ENCODE data around the gene MBOAT1.

MBOAT1 gene

GRCh38 chr6:20162515-20162914, 49.8 kb downstream of the MBOAT1 start:
- Histone ChIP-seq H3K9ac (ENCODE audit: low read depth in 1 of 2, low read length in 2 of 2) (no peak overlapping the region), H3K36me3 (ENCODE audit: control insufficient read depth in 1 of 2, insufficient read depth in 2 of 2, low read length in 2 of 2) (peaks cover 0 to 5% of the 10 kb centered on the region in 2 donors), H3K4me3 (ENCODE audit: low read depth in 1 of 2, low read length in 2 of 2) (no peak overlapping the region), H3K4me1 (ENCODE audit: control insufficient read depth in 1 of 2, insufficient read depth in 2 of 2, low read length in 2 of 2) (no peaks in the 10 kb centered on the region), H3K9me3 (ENCODE audit: control insufficient read depth in 1 of 2, low read length in 2 of 2) (no peaks in the 10 kb centered on the region), H3K27ac (ENCODE audit: low read depth, low read length) (no peak overlapping the region), H3K27me3 (ENCODE audit: control insufficient read depth in 1 of 2, insufficient read depth in 2 of 2, low read length in 2 of 2) (no peaks in the 10 kb centered on the region)

GRCh38 chr6:20160541-20161283, 51.6 kb downstream of the MBOAT1 start:
- no peak overlapping the region for H3K9ac ChIP-seq (ENCODE audit: low read depth in 1 of 2, low read length in 2 of 2)
- H3K27me3 ChIP-seq (ENCODE audit: control insufficient read depth in 1 of 2, insufficient read depth in 2 of 2, low read length in 2 of 2) = no peaks in the 10 kb centered on the region
- no peaks in the 10 kb centered on the region for H3K36me3 ChIP-seq (ENCODE audit: control insufficient read depth in 1 of 2, insufficient read depth in 2 of 2, low read length in 2 of 2)
- H3K4me3 ChIP-seq (ENCODE audit: low read depth in 1 of 2, low read length in 2 of 2) = no peak overlapping the region
- no peaks in the 10 kb centered on the region for H3K9me3 ChIP-seq (ENCODE audit: control insufficient read depth in 1 of 2, low read length in 2 of 2)
- H3K27ac ChIP-seq (ENCODE audit: low read depth, low read length) = no peak overlapping the region
- no peaks in the 10 kb centered on the region for H3K4me1 ChIP-seq (ENCODE audit: control insufficient read depth in 1 of 2, insufficient read depth in 2 of 2, low read length in 2 of 2)

DNA sequence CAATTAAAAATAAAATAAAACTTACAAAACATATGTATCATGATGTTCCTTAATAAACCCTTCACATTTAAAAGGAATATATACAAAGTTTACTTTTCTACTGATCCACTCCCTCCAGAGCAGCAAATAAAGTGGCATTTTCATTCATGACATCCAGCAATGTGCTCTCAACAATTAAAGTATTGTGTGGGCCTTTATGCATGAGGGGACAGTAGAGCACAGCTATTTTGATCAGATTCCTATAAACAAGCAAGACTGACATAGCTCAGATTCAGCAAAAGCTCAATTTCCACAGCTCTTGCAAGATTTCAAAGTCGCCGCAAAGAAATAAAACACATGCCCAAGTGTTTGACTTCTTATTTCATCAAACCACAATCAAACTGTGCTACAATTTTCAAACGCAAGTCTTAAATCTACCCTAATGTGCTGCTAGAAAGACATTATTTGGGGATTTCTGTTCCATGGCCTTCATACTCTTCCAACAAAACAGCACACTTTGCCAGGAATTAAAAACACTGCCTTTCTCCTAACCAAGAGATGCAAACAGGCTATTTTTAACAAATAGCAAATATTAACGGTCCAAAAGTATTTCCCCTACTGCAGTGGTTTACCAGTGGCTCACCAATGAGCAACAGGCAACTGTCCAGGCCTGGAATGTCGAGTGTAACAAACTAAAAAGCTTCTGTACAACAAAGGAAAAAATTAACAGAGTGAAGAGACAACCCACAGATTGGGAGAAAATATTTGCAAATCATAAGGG, 52.3 kb downstream of the MBOAT1 start:
- no peak overlapping the region for H3K27ac ChIP-seq (ENCODE audit: low read depth, low read length)
- H3K4me1 ChIP-seq (ENCODE audit: control insufficient read depth in 1 of 2, insufficient read depth in 2 of 2, low read length in 2 of 2) = peaks cover 0 to 2% of the 10 kb centered on the region in 2 donors
- H3K27me3 ChIP-seq (ENCODE audit: control insufficient read depth in 1 of 2, insufficient read depth in 2 of 2, low read length in 2 of 2) = no peaks in the 10 kb centered on the region
- H3K9ac ChIP-seq (ENCODE audit: low read depth in 1 of 2, low read length in 2 of 2) = no peak overlapping the region
- H3K9me3 ChIP-seq (ENCODE audit: control insufficient read depth in 1 of 2, low read length in 2 of 2) = no peaks in the 10 kb centered on the region
- no peak overlapping the region for H3K4me3 ChIP-seq (ENCODE audit: low read depth in 1 of 2, low read length in 2 of 2)
- no peaks in the 10 kb centered on the region for H3K36me3 ChIP-seq (ENCODE audit: control insufficient read depth in 1 of 2, insufficient read depth in 2 of 2, low read length in 2 of 2)

DNA sequence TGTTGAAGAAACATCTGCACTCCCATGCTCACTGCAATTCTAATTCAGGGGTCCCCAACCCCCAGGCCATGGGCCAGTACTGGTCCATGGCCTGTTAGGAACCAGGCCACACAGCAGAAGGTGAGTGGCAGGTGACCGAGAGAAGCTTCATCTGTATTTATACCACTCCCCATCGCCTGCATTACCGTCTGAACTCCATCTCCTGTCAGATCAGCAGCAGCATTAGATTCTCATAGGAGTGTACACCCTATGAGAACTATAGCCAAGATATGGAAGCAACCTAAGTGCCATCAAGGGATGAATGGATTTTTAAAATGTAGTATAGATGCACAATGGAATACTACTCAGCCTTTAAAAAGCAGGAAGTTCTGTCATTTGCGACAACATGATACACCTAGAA, 53.2 kb downstream of the MBOAT1 start:
- no peak overlapping the region for H3K27ac ChIP-seq (ENCODE audit: low read depth, low read length)
- no peaks in the 10 kb centered on the region for H3K36me3 ChIP-seq (ENCODE audit: control insufficient read depth in 1 of 2, insufficient read depth in 2 of 2, low read length in 2 of 2)
- no peaks in the 10 kb centered on the region for H3K9me3 ChIP-seq (ENCODE audit: control insufficient read depth in 1 of 2, low read length in 2 of 2)
- no peaks in the 10 kb centered on the region for H3K27me3 ChIP-seq (ENCODE audit: control insufficient read depth in 1 of 2, insufficient read depth in 2 of 2, low read length in 2 of 2)
- H3K4me1 ChIP-seq (ENCODE audit: control insufficient read depth in 1 of 2, insufficient read depth in 2 of 2, low read length in 2 of 2) = peaks cover 0 to 5% of the 10 kb centered on the region in 2 donors
- no peak overlapping the region for H3K9ac ChIP-seq (ENCODE audit: low read depth in 1 of 2, low read length in 2 of 2)
- no peak overlapping the region for H3K4me3 ChIP-seq (ENCODE audit: low read depth in 1 of 2, low read length in 2 of 2)

GRCh38 chr6:20158676-20159075, 53.6 kb downstream of the MBOAT1 start:
- Histone ChIP-seq H3K4me3 (ENCODE audit: low read depth in 1 of 2, low read length in 2 of 2) (no peak overlapping the region), H3K9me3 (ENCODE audit: control insufficient read depth in 1 of 2, low read length in 2 of 2) (no peaks in the 10 kb centered on the region), H3K36me3 (ENCODE audit: control insufficient read depth in 1 of 2, insufficient read depth in 2 of 2, low read length in 2 of 2) (no peaks in the 10 kb centered on the region), H3K27me3 (ENCODE audit: control insufficient read depth in 1 of 2, insufficient read depth in 2 of 2, low read length in 2 of 2) (no peaks in the 10 kb centered on the region), H3K9ac (ENCODE audit: low read depth in 1 of 2, low read length in 2 of 2) (no peak overlapping the region), H3K27ac (ENCODE audit: low read depth, low read length) (no peak overlapping the region), H3K4me1 (ENCODE audit: control insufficient read depth in 1 of 2, insufficient read depth in 2 of 2, low read length in 2 of 2) (peaks cover 0 to 5% of the 10 kb centered on the region in 2 donors)

DNA sequence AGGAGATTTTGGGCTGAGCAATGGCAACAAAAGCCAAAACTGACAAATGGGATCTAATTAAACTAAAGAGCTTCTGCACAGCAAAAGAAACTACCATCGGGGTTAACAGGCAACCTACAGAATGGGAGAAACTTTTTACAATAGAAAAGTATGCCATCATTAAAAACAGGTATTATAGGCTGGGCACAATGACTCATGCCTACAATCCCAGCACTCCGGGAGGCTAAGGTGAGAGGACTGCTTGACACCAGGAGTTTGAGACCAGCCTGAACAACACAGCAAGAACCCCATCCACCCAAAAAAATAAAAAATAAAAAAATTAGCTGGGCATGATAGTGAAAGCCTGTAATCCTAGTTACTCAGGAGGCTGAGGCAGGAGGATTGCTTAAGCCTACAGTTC, 55.4 kb downstream of the MBOAT1 start:
- Histone ChIP-seq H3K27me3 (ENCODE audit: control insufficient read depth in 1 of 2, insufficient read depth in 2 of 2, low read length in 2 of 2) (no peaks in the 10 kb centered on the region), H3K4me1 (ENCODE audit: control insufficient read depth in 1 of 2, insufficient read depth in 2 of 2, low read length in 2 of 2) (peaks cover 0 to 5% of the 10 kb centered on the region in 2 donors), H3K9me3 (ENCODE audit: control insufficient read depth in 1 of 2, low read length in 2 of 2) (no peaks in the 10 kb centered on the region)

GRCh38 chr6:20154753-20155152, 57.5 kb downstream of the MBOAT1 start:
- H3K4me1 ChIP-seq (ENCODE audit: control insufficient read depth in 1 of 2, insufficient read depth in 2 of 2, low read length in 2 of 2) = peaks cover 0 to 5% of the 10 kb centered on the region in 2 donors
- no peak overlapping the region for H3K9ac ChIP-seq (ENCODE audit: low read depth in 1 of 2, low read length in 2 of 2)
- no peak overlapping the region for H3K27ac ChIP-seq (ENCODE audit: low read depth, low read length)
- H3K27me3 ChIP-seq (ENCODE audit: control insufficient read depth in 1 of 2, insufficient read depth in 2 of 2, low read length in 2 of 2) = no peaks in the 10 kb centered on the region
- peaks cover 3 to 5% of the 10 kb centered on the region in 2 donors for H3K36me3 ChIP-seq (ENCODE audit: control insufficient read depth in 1 of 2, insufficient read depth in 2 of 2, low read length in 2 of 2)
- no peak overlapping the region for H3K4me3 ChIP-seq (ENCODE audit: low read depth in 1 of 2, low read length in 2 of 2)
- no peaks in the 10 kb centered on the region for H3K9me3 ChIP-seq (ENCODE audit: control insufficient read depth in 1 of 2, low read length in 2 of 2)

More for the DNA sequence above, 55.4 kb downstream of the MBOAT1 start:
- Histone ChIP-seq H3K27ac (ENCODE audit: low read depth, low read length) (no peak overlapping the region), H3K4me3 (ENCODE audit: low read depth in 1 of 2, low read length in 2 of 2) (no peak overlapping the region), H3K36me3 (ENCODE audit: control insufficient read depth in 1 of 2, insufficient read depth in 2 of 2, low read length in 2 of 2) (no peaks in the 10 kb centered on the region), H3K9ac (ENCODE audit: low read depth in 1 of 2, low read length in 2 of 2) (no peak overlapping the region)

GRCh38 chr6:20153194-20153593, 59.1 kb downstream of the MBOAT1 start:
- H3K9me3 ChIP-seq (ENCODE audit: control insufficient read depth in 1 of 2, low read length in 2 of 2) = no peaks in the 10 kb centered on the region
- no peak overlapping the region for H3K9ac ChIP-seq (ENCODE audit: low read depth in 1 of 2, low read length in 2 of 2)
- H3K4me1 ChIP-seq (ENCODE audit: control insufficient read depth in 1 of 2, insufficient read depth in 2 of 2, low read length in 2 of 2) = peaks cover 0 to 5% of the 10 kb centered on the region in 2 donors
- H3K36me3 ChIP-seq (ENCODE audit: control insufficient read depth in 1 of 2, insufficient read depth in 2 of 2, low read length in 2 of 2) = peaks cover 3 to 5% of the 10 kb centered on the region in 2 donors
- no peak overlapping the region for H3K4me3 ChIP-seq (ENCODE audit: low read depth in 1 of 2, low read length in 2 of 2)
- no peaks in the 10 kb centered on the region for H3K27me3 ChIP-seq (ENCODE audit: control insufficient read depth in 1 of 2, insufficient read depth in 2 of 2, low read length in 2 of 2)
- H3K27ac ChIP-seq (ENCODE audit: low read depth, low read length) = no peak overlapping the region

DNA sequence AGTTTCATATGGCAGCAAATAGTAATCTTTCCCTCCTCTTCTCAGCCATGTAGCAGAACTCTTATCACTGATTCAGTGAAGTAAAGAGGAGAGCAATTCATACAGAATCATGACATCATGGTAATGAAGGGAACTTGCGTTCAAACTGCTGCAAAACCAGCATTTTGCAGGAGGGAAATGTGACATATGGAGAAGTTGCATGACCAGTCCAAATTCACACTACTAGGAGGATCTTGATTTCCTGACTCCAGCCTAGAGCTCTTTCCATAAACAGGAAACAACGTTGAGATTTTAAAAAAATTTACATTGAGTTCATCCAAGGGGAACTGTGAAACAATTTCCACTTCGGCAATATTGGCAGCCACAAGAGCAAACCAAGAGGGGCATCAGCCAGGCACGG, 63.8 kb downstream of the MBOAT1 start:
- no peak overlapping the region for H3K27ac ChIP-seq (ENCODE audit: low read depth, low read length)
- no peaks in the 10 kb centered on the region for H3K9me3 ChIP-seq (ENCODE audit: control insufficient read depth in 1 of 2, low read length in 2 of 2)
- H3K36me3 ChIP-seq (ENCODE audit: control insufficient read depth in 1 of 2, insufficient read depth in 2 of 2, low read length in 2 of 2) = peaks cover 18 to 25% of the 10 kb centered on the region in 2 donors
- no peak overlapping the region for H3K4me3 ChIP-seq (ENCODE audit: low read depth in 1 of 2, low read length in 2 of 2)
- H3K4me1 ChIP-seq (ENCODE audit: control insufficient read depth in 1 of 2, insufficient read depth in 2 of 2, low read length in 2 of 2) = no peaks in the 10 kb centered on the region
- no peaks in the 10 kb centered on the region for H3K27me3 ChIP-seq (ENCODE audit: control insufficient read depth in 1 of 2, insufficient read depth in 2 of 2, low read length in 2 of 2)
- no peak overlapping the region for H3K9ac ChIP-seq (ENCODE audit: low read depth in 1 of 2, low read length in 2 of 2)

DNA sequence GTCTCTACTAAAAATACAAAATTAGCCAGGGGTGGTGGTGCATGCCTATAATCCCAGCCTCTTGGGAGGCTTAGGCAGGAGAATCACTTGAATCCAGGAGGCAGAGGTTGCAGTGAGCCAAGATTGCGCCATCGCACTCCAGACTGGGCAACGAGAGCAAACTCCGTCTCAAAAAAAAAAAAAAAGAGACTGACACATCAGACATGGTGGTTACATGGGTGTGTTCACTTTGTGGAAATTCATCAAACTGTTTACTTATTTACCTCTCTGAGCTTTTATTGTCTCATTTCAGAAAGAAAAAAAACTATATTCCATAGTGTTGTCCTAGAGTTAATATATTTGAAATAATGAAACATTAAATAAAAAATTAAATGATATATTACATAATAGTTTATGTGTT, 64.8 kb downstream of the MBOAT1 start:
- no peaks in the 10 kb centered on the region for H3K9me3 ChIP-seq (ENCODE audit: control insufficient read depth in 1 of 2, low read length in 2 of 2)
- H3K4me1 ChIP-seq (ENCODE audit: control insufficient read depth in 1 of 2, insufficient read depth in 2 of 2, low read length in 2 of 2) = no peaks in the 10 kb centered on the region
- no peak overlapping the region for H3K27ac ChIP-seq (ENCODE audit: low read depth, low read length)
- H3K27me3 ChIP-seq (ENCODE audit: control insufficient read depth in 1 of 2, insufficient read depth in 2 of 2, low read length in 2 of 2) = no peaks in the 10 kb centered on the region
- peaks cover 23 to 35% of the 10 kb centered on the region in 2 donors for H3K36me3 ChIP-seq (ENCODE audit: control insufficient read depth in 1 of 2, insufficient read depth in 2 of 2, low read length in 2 of 2)
- H3K9ac ChIP-seq (ENCODE audit: low read depth in 1 of 2, low read length in 2 of 2) = no peak overlapping the region
- no peak overlapping the region for H3K4me3 ChIP-seq (ENCODE audit: low read depth in 1 of 2, low read length in 2 of 2)

Measured in duodenal mucosa (tissue), 2 donors.